A673 (cell line): ENCODE results near the gene GSAP.

ENCODE experiments used
- EZH2 ChIP-seq: fragments of 200-600 bp; sonication (generic); IDR thresholded peaks from 2 replicates; pipeline ENCODE4 v1.6.1; 2017; ENCODE audit warnings: borderline replicate concordance, low read depth, mild to moderate bottlenecking, mixed read lengths, antibody characterized with exemption, low read length; ENCODE audit not compliant: poor library complexity, severe bottlenecking
- TF ChIP-seq, protein P1 (sequence below): fragments of 300-800, 200-600 bp; sonication (generic); conservative IDR thresholded peaks from 2 replicates; pipeline ENCODE4 v1.5.1; 2017; ENCODE audit warnings: low read depth, mild to moderate bottlenecking, antibody characterized with exemption, low read length, moderate library complexity, mixed read lengths

DNA sequence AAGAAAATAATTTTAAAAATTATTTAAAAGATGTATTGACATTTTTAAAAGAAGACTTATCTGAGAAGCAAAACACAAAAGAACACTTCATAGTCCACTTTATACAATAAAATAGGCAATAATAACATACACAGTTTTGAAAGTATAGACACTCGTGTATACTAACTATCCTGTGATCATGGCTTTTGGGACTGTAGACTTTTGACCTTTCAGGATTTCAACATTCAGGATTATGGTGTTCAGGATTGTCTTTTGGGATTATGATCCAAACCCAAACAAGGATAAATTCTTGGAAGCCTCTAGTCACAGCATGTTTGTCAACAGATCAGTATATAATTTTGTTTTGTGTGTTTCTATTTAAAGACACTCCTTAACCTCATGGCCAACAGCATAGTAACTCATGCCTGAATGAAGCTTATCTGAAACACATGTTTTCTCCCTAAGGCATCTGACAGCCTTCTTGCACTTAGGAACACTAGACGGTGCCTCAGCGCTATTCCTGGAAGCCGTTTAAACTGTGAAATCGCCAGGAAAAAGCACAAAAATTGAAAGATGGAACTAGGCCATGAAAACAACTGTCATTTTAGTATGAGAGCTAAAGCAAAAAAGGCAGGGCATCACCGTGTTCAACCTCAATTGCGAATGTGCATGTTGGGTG lies 29.9 kb downstream of the GSAP start:
- TF ChIP-seq EZH2, result no peak
- TF ChIP-seq, protein P1, sequence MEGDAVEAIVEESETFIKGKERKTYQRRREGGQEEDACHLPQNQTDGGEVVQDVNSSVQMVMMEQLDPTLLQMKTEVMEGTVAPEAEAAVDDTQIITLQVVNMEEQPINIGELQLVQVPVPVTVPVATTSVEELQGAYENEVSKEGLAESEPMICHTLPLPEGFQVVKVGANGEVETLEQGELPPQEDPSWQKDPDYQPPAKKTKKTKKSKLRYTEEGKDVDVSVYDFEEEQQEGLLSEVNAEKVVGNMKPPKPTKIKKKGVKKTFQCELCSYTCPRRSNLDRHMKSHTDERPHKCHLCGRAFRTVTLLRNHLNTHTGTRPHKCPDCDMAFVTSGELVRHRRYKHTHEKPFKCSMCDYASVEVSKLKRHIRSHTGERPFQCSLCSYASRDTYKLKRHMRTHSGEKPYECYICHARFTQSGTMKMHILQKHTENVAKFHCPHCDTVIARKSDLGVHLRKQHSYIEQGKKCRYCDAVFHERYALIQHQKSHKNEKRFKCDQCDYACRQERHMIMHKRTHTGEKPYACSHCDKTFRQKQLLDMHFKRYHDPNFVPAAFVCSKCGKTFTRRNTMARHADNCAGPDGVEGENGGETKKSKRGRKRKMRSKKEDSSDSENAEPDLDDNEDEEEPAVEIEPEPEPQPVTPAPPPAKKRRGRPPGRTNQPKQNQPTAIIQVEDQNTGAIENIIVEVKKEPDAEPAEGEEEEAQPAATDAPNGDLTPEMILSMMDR, result no peak
